Neural progenitor cell (in vitro differentiated cells): ENCODE results near the gene INPP5K.

Experiments used
- EZH2 ChIP-seq: fragments of 200-600 bp; sonication (generic); IDR thresholded peaks from 2 replicates; pipeline ENCODE4 v1.6.1; 2017; ENCODE audit warnings: antibody characterized with exemption, mild to moderate bottlenecking, moderate library complexity
- EZH2phosphoT487 ChIP-seq: fragments of 200-600 bp; sonication (generic); IDR thresholded peaks from 2 replicates; pipeline ENCODE4 v1.6.1; 2017; ENCODE audit warnings: antibody characterized with exemption
- TF ChIP-seq, protein P1 (sequence below): fragments of 200-600 bp; sonication (generic); IDR thresholded peaks from 2 replicates; pipeline ENCODE4 v1.5.1; 2017; ENCODE audit warnings: antibody characterized with exemption, mild to moderate bottlenecking

DNA sequence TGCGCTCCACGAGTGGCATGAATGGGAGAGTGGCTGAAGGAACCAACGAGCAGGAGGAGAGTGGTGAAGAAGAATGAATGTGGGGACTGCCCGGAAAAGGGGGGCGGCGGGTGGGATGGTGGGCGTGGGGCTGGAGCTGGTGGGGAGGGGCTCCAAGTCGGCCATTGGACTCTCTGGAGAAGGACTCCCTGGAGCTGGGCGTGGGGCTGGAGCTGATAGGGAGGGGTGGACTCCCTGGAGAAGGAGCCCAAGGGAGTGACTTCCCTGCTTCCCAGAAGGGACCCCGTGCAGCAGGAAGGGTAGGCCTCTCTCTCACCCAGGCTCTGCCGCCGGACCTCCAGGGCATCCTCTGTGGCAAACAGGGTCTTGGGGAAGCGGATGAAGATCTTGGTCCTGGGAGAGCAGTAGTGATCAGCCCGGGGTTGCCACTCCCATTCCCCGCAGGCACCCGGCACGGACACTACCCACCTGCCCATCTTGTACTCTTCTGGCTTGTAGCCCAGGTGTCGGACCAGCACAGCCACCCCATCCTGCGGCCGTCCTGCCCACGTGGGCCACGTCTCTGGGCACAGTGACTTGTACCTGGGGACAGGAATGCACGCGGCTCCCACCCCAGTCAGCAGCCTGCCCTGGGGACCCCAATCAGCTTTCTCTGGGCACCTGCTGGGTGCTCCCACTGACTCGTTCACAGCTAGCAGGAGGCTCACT is 45.5 kb downstream of the INPP5K start:
- TF ChIP-seq, protein P1, sequence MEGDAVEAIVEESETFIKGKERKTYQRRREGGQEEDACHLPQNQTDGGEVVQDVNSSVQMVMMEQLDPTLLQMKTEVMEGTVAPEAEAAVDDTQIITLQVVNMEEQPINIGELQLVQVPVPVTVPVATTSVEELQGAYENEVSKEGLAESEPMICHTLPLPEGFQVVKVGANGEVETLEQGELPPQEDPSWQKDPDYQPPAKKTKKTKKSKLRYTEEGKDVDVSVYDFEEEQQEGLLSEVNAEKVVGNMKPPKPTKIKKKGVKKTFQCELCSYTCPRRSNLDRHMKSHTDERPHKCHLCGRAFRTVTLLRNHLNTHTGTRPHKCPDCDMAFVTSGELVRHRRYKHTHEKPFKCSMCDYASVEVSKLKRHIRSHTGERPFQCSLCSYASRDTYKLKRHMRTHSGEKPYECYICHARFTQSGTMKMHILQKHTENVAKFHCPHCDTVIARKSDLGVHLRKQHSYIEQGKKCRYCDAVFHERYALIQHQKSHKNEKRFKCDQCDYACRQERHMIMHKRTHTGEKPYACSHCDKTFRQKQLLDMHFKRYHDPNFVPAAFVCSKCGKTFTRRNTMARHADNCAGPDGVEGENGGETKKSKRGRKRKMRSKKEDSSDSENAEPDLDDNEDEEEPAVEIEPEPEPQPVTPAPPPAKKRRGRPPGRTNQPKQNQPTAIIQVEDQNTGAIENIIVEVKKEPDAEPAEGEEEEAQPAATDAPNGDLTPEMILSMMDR: no peak
- TF ChIP-seq EZH2: no peak
- TF ChIP-seq EZH2phosphoT487: no peak
